ENCODE measurements around the gene DHX35.

The DHX35 gene

DNA sequence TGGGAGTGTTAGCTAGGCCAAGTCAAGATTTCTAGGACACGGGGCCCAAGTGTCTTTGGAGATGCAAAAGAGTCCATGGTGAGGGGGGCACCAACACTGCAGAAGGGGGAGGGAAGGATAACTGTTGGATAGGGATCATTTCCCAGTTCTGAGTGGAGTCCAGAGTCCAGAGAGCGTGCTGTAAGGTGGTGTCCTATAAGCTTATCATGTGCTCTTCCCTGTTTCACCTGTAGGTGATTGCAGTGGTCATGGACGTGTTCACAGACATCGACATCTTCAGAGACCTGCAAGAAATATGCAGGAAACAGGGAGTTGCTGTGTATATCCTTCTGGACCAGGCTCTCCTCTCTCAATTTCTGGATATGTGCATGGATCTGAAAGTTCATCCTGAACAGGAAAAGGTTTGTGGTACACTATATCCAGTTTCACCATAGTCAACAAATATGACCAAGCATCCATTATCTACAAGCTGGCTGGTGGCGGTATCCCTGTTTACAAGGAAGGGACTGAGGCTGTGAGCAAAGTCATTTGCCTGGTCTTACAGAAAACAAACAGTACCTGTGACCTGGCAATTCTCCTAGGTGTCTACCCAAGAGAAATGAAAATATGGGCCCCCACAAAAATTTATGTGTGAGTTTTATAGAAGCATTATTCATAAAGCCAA, 20.3 kb upstream of the DHX35 start:
- TF ChIP-seq ZFX (IDR thresholded peaks at IDR 0.05), result no peak
- TF ChIP-seq, protein P1, sequence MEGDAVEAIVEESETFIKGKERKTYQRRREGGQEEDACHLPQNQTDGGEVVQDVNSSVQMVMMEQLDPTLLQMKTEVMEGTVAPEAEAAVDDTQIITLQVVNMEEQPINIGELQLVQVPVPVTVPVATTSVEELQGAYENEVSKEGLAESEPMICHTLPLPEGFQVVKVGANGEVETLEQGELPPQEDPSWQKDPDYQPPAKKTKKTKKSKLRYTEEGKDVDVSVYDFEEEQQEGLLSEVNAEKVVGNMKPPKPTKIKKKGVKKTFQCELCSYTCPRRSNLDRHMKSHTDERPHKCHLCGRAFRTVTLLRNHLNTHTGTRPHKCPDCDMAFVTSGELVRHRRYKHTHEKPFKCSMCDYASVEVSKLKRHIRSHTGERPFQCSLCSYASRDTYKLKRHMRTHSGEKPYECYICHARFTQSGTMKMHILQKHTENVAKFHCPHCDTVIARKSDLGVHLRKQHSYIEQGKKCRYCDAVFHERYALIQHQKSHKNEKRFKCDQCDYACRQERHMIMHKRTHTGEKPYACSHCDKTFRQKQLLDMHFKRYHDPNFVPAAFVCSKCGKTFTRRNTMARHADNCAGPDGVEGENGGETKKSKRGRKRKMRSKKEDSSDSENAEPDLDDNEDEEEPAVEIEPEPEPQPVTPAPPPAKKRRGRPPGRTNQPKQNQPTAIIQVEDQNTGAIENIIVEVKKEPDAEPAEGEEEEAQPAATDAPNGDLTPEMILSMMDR (conservative IDR thresholded peaks at IDR 0.05), result no peak; the same call in 1 of the 2 replicates
- no peak overlapping the region for H3K27ac ChIP-seq

DNA sequence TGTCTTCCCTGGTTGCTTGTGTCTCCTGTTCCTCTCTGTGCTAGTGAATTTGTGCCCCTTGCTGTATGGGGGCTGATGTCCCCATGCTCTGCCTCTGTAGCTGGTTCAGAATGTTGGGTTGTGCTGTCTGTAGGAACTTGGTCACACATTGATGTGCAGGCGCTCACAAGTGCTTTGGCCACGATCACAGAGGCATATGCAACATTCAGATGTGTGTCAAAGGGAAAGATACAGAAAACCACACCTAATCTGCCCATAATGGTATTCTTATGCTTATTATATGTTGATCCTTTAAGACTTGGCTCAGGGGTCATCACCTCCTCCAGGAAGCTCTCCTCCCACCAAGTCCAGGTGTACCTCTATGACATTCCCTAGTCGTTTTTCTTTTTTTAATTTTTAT, 17.1 kb upstream of the DHX35 start:
- no peak overlapping the region for H3K27ac ChIP-seq
- TF ChIP-seq ZFX (IDR thresholded peaks at IDR 0.05), result no peak
- TF ChIP-seq, protein P1 (conservative IDR thresholded peaks at IDR 0.05), result no peak

DNA sequence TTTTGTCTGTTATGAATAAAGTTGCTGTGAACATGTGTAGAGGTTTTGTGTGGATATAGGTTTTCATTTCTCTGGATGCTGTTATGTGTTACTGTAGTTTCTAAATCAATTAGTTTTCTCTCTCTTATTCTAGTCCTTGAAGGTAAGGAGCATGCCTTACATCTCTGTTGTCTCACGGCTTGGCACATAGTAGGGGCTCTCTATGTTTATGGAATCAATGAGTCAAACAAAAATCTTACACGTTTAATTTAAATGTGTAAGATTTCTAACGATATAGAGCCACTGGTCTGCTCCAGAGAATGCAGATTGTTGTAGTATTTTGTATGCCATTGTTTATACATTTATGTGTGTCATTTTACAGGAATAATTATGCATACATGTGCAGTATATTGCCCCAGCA, 15.3 kb upstream of the DHX35 start:
- TF ChIP-seq, protein P1 (conservative IDR thresholded peaks at IDR 0.05), result no peak
- TF ChIP-seq ZFX (IDR thresholded peaks at IDR 0.05), result no peak
- H3K27ac ChIP-seq, result no peak overlapping the region

DNA sequence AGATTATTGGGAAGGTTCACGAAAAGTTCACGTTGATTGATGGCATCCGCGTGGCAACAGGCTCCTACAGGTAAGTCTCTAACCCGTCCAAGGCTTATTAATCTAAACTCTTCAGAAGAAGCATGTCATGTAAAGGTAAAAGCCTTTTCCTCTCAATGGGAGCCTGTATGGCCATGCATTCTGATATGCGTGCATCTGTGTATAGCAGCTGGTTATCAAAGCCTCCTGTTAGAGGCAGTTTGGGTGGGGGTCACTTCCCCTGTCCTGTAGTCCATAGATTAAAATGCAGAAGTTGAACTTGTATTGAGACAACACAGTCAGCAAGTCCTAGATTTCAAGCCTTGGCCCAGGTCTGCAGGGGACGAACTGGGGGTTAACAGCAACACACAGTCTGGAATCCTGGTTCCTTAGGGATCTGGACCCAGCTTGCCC, 14.2 kb upstream of the DHX35 start:
- TF ChIP-seq, protein P1 (conservative IDR thresholded peaks at IDR 0.05), result no peak
- no peak for TF ChIP-seq ZFX (IDR thresholded peaks at IDR 0.05)
- H3K27ac ChIP-seq, result no peak overlapping the region

DNA sequence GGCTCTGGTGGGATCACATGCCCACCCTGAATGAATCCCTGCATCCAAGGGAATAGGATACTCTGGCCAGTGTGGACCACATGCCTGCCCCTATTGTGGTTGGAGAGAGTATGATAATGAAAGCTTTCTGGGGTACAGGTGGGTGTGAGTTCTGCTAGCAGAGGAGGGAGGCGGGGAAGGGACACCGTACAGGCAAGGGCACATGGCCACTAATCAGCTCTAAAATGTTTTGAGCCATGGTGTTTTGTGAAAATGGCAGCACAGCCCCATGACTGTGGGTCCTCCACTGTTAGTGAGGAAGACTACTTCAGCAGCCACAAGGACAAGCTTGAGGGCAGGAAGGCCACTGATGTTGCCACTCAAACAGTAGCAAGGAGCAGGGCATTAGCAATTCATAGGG, 11.9 kb upstream of the DHX35 start:
- TF ChIP-seq ZFX (IDR thresholded peaks at IDR 0.05), result no peak
- TF ChIP-seq, protein P1 (conservative IDR thresholded peaks at IDR 0.05), result no peak
- no peak overlapping the region for H3K27ac ChIP-seq

DNA sequence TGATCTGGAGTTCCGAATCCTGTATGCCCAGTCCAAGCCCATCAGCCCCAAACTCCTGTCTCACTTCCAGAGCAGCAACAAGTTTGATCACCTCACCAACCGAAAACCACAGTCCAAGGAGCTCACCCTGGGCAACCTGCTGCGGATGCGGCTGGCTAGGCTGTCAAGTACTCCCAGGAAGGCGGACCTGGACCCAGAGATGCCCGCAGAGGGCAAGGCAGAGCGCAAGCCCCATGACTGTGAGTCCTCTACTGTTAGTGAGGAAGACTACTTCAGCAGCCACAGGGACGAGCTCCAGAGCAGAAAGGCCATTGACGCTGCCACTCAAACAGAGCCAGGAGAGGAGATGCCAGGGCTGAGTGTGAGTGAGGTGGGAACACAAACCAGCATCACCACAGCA, 10.5 kb upstream of the DHX35 start:
- H3K27ac ChIP-seq, result no peak overlapping the region
- TF ChIP-seq ZFX (IDR thresholded peaks at IDR 0.05), result no peak
- TF ChIP-seq, protein P1 (conservative IDR thresholded peaks at IDR 0.05), result no peak

DNA sequence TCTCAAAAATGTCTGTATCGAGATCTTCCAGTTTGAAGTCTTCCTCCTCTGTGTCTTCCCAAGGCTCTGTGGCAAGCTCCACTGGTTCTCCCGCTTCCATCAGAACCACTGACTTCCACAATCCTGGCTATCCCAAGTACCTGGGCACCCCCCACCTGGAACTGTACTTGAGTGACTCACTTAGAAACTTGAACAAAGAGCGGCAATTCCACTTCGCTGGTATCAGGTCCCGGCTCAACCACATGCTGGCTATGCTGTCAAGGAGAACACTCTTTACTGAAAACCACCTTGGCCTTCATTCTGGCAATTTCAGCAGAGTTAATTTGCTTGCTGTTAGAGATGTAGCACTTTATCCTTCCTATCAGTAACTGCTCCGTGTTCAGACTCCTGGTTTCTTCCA, 10.0 kb upstream of the DHX35 start:
- TF ChIP-seq, protein P1 (conservative IDR thresholded peaks at IDR 0.05), result no peak
- TF ChIP-seq ZFX (IDR thresholded peaks at IDR 0.05), result no peak
- H3K27ac ChIP-seq, result no peak overlapping the region
